Body of pancreas (tissue), 4 donors: ENCODE results near the gene DSCAM.

Experiments
- CTCF ChIP-seq, 7 experiments: fragments of 450-650 bp in 4 of 7; fragments of 200-600 bp in 3 of 7; sonication (generic) in 3 of 7; IDR thresholded peaks; one replicate each; pipeline ENCODE4 v1.5.1; 2016 to 2019; ENCODE audit warnings: antibody characterized with exemption in 7 of 7
- POLR2A ChIP-seq, 3 donors: fragments of 450-650 bp; IDR thresholded peaks; one replicate each; pipeline ENCODE4 v1.6.1; 2016; ENCODE audit warnings: antibody characterized with exemption in 3 of 3, mild to moderate bottlenecking in 2 of 3

- TF ChIP-seq CTCF (IDR thresholded peaks at IDR 0.05) = no peak
- TF ChIP-seq POLR2A (IDR thresholded peaks at IDR 0.05) = no peak
These were observed 830.7 kb downstream of the DSCAM start for GRCh38 chr21:40016234-40016633.
